Upper lobe of left lung (tissue), 4 donors: ENCODE data around the gene DPP9.

Source experiments
- CTCF ChIP-seq, 6 experiments: fragments of 450-650 bp in 4 of 6; fragments of 200-600 bp in 2 of 6; sonication (generic) in 2 of 6; IDR thresholded peaks; one replicate each; pipeline ENCODE4 v1.5.1; 2016 to 2019; ENCODE audit warnings: antibody characterized with exemption in 6 of 6
- EP300 ChIP-seq, 4 donors: sonication (generic); formaldehyde crosslinking; IDR thresholded peaks; one replicate each; pipeline ENCODE4 v1.5.1; 2017; ENCODE audit warnings: antibody characterized with exemption in 4 of 4, control low read depth in 2 of 4
- POLR2A ChIP-seq, 4 donors: fragments of 450-650 bp; IDR thresholded peaks; one replicate each; pipeline ENCODE4 v1.5.1; 2016 to 2017; ENCODE audit warnings: antibody characterized with exemption in 4 of 4, mild to moderate bottlenecking in 2 of 4
- POLR2AphosphoS5 ChIP-seq, 2 donors: sonication (generic); formaldehyde crosslinking; IDR thresholded peaks; one replicate each; pipeline ENCODE4 v1.5.1; 2017; ENCODE audit warnings: antibody characterized with exemption in 2 of 2

- no peak for TF ChIP-seq CTCF (IDR thresholded peaks at IDR 0.05)
- TF ChIP-seq POLR2AphosphoS5 (IDR thresholded peaks at IDR 0.05) = no peak
- TF ChIP-seq POLR2A (IDR thresholded peaks at IDR 0.05) = no peak
- no peak for TF ChIP-seq EP300 (IDR thresholded peaks at IDR 0.05)
These were observed 48.3 kb downstream of the DPP9 start for GRCh38 chr19:4675346-4675745.
